Astrocyte (in vitro differentiated cells and primary cell): Measurements from ENCODE around the gene RIBC2.

ENCODE experiments used
- EZH2 ChIP-seq: IDR thresholded peaks from 2 replicates; pipeline ENCODE4 v1.6.1; 2012; ENCODE audit warnings: mild to moderate bottlenecking, low read length, inconsistent platforms; ENCODE audit not compliant: insufficient read depth
- TF ChIP-seq, protein P1 (sequence below): IDR thresholded peaks from 2 replicates; pipeline ENCODE4 v1.5.1; 2011; ENCODE audit warnings: low read depth, mild to moderate bottlenecking, inconsistent platforms, low read length, moderate library complexity; ENCODE audit not compliant: insufficient read depth

DNA sequence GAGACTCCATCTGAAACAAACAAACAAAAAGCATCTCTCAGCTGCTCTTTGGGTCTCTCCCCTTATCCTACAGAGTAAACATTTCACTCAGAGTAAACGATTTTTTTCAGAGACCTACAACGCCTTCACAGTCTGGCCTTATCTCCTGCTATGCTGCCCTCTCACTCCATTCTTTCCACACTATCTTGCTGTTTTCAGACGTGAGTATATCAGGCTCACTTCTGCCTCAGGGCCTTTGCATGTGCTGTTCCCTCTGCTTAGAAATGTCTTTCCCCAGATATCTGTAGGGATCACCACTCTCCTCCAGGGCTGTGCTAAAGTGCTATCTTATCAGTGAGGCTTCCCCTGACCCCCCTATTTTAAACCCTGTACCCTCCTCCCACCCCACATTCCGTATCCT lies 6.5 kb downstream of the RIBC2 start:
- TF ChIP-seq, protein P1, sequence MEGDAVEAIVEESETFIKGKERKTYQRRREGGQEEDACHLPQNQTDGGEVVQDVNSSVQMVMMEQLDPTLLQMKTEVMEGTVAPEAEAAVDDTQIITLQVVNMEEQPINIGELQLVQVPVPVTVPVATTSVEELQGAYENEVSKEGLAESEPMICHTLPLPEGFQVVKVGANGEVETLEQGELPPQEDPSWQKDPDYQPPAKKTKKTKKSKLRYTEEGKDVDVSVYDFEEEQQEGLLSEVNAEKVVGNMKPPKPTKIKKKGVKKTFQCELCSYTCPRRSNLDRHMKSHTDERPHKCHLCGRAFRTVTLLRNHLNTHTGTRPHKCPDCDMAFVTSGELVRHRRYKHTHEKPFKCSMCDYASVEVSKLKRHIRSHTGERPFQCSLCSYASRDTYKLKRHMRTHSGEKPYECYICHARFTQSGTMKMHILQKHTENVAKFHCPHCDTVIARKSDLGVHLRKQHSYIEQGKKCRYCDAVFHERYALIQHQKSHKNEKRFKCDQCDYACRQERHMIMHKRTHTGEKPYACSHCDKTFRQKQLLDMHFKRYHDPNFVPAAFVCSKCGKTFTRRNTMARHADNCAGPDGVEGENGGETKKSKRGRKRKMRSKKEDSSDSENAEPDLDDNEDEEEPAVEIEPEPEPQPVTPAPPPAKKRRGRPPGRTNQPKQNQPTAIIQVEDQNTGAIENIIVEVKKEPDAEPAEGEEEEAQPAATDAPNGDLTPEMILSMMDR = no peak
- no peak for TF ChIP-seq EZH2
